ENCODE results near the gene NOP53.
A peak's percentile ranks its signal among the peaks of the same experiment; 100 is the strongest.
"Not testable (repeated sequence)": the region's sequence is repeated elsewhere in the genome, so short reads cannot be mapped to it uniquely, and the experiment has no call there.

Gene NOP53

DNA sequence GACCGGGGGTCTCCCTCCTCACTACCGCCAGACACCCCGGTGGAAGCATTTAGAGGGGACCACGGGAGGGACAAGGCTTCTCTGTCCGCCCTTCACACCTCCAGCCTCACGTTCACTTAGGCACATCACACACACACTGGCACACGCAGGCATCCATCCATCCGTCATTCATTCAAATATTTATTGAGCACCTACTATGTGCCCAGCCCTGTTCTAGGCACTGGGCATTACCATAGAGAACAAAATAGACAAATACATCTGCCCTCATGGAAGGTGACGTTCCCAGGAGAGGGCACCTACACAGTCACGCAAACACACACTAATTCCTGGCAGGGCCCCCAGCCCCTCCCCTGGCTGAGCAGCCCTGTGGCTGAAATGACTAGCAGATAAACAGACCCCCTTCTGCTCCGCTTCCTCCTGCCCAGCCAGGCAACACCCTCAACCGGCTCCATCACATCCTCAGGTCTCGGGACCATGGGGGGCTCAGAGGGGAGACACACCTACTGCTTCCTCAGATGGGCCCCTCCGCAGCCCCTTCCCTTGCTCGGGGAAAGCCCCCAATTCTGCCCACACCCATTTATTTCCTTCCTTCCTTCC lies 3.7 kb upstream of the NOP53 start:
- Histone ChIP-seq H3K27ac (ENCODE audit: low read length) (no peak overlapping the region), H3K9me3 (ENCODE audit: control insufficient read depth in 1 of 2, low read length in 2 of 2) (no peaks in the 10 kb centered on the region), H3K4me1 (ENCODE audit: control insufficient read depth in 1 of 2, insufficient read depth in 2 of 2, low read length in 2 of 2) (peaks cover 0 to 17% of the 10 kb centered on the region in 2 donors), H3K36me3 (ENCODE audit: control insufficient read depth in 1 of 2, insufficient read depth in 2 of 2, low read length in 2 of 2) (peaks cover 0 to 39% of the 10 kb centered on the region in 2 donors), H3K4me3 (ENCODE audit: low read depth in 1 of 2, low read length in 2 of 2) (no peak overlapping the region), H3K27me3 (ENCODE audit: low read depth, low read length) (no peaks in the 10 kb centered on the region)

DNA sequence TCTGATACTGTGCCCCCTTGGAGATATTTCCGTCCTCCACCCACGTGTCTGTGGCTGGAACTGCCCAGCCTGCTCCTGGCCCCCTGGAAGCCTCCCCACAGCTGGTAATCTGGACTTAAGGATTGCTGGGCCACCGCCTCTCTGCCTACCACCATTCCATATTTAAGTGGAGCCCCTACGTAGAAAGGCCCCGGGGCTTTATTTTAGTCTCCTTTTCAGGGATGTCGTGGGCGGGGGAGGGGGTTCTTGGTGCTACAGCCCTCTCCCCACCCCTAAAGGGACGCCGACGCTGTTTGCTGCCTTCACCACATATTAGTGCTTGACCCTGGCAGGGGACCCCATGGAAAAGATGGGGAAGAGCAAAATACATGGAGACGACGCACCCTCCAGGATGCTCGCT lies 2.7 kb upstream of the NOP53 start:
- no peaks in the 10 kb centered on the region for H3K27me3 ChIP-seq (ENCODE audit: low read depth, low read length)
- H3K36me3 ChIP-seq (ENCODE audit: control insufficient read depth in 1 of 2, insufficient read depth in 2 of 2, low read length in 2 of 2), result peaks cover 0 to 40% of the 10 kb centered on the region in 2 donors
- peak overlapping the region; percentile 9 to 59 for H3K4me3 ChIP-seq (ENCODE audit: low read depth in 1 of 2, low read length in 2 of 2)
- peak overlapping the region; percentile 90 for H3K27ac ChIP-seq (ENCODE audit: low read length)
- no peaks in the 10 kb centered on the region for H3K9me3 ChIP-seq (ENCODE audit: control insufficient read depth in 1 of 2, low read length in 2 of 2)
- H3K4me1 ChIP-seq (ENCODE audit: control insufficient read depth in 1 of 2, insufficient read depth in 2 of 2, low read length in 2 of 2), result peaks cover 0 to 24% of the 10 kb centered on the region in 2 donors

- Histone ChIP-seq H3K4me1 (ENCODE audit: control insufficient read depth in 1 of 2, insufficient read depth in 2 of 2, low read length in 2 of 2) (peaks cover 0 to 24% of the 10 kb centered on the region in 2 donors), H3K4me3 (ENCODE audit: low read depth in 1 of 2, low read length in 2 of 2) (peak overlapping the region; percentile 45 to 69), H3K36me3 (ENCODE audit: control insufficient read depth in 1 of 2, insufficient read depth in 2 of 2, low read length in 2 of 2) (peaks cover 22 to 35% of the 10 kb centered on the region in 2 donors)
- not testable (repeated sequence) for H3K27ac ChIP-seq (ENCODE audit: low read length); H3K27me3 ChIP-seq (ENCODE audit: low read depth, low read length); H3K9me3 ChIP-seq (ENCODE audit: control insufficient read depth in 1 of 2, low read length in 2 of 2)
Observed at GRCh38 chr19:47746129-47746528, 783 bp downstream of the NOP53 start.

DNA sequence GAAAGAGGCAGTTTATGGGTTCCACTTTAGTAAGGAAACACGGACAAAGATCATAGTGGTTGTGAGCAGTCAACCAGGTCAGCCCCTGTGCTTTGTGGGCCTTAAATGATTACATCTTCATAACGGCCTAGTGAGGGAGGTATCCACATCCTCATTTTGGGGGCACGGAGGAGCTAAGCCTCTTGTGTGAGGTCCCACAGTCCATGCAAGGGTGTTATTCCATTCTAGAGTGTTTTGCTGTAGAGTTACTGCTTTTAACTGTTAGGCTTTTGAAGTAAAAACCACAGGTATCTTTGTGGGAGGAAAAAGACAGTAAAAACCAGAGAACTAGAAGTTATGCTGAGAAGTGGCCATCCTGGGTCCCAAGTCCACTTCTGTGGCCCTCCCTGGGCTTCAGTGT lies 4.0 kb downstream of the NOP53 start:
- Histone ChIP-seq H3K4me3 (ENCODE audit: low read depth in 1 of 2, low read length in 2 of 2) (no peak overlapping the region), H3K9me3 (ENCODE audit: control insufficient read depth in 1 of 2, low read length in 2 of 2) (no peaks in the 10 kb centered on the region), H3K27ac (ENCODE audit: low read length) (no peak overlapping the region), H3K27me3 (ENCODE audit: low read depth, low read length) (no peaks in the 10 kb centered on the region), H3K4me1 (ENCODE audit: control insufficient read depth in 1 of 2, insufficient read depth in 2 of 2, low read length in 2 of 2) (peaks cover 0 to 17% of the 10 kb centered on the region in 2 donors), H3K36me3 (ENCODE audit: control insufficient read depth in 1 of 2, insufficient read depth in 2 of 2, low read length in 2 of 2) (peaks cover 39 to 58% of the 10 kb centered on the region in 2 donors)

GRCh38 chr19:47750752-47751151 lies 5.4 kb downstream of the NOP53 start:
- no peak overlapping the region for H3K27ac ChIP-seq (ENCODE audit: low read length)
- H3K4me1 ChIP-seq (ENCODE audit: control insufficient read depth in 1 of 2, insufficient read depth in 2 of 2, low read length in 2 of 2), result peaks cover 0 to 15% of the 10 kb centered on the region in 2 donors
- peaks cover 41 to 73% of the 10 kb centered on the region in 2 donors for H3K36me3 ChIP-seq (ENCODE audit: control insufficient read depth in 1 of 2, insufficient read depth in 2 of 2, low read length in 2 of 2)
- no peaks in the 10 kb centered on the region for H3K9me3 ChIP-seq (ENCODE audit: control insufficient read depth in 1 of 2, low read length in 2 of 2)
- no peak overlapping the region for H3K4me3 ChIP-seq (ENCODE audit: low read depth in 1 of 2, low read length in 2 of 2)
- no peaks in the 10 kb centered on the region for H3K27me3 ChIP-seq (ENCODE audit: low read depth, low read length)

GRCh38 chr19:47752440-47753211 lies 7.3 kb downstream of the NOP53 start:
- Histone ChIP-seq H3K27ac (ENCODE audit: low read length) (no peak overlapping the region), H3K4me3 (ENCODE audit: low read depth in 1 of 2, low read length in 2 of 2) (no peak overlapping the region), H3K4me1 (ENCODE audit: control insufficient read depth in 1 of 2, insufficient read depth in 2 of 2, low read length in 2 of 2) (no peaks in the 10 kb centered on the region), H3K9me3 (ENCODE audit: control insufficient read depth in 1 of 2, low read length in 2 of 2) (no peaks in the 10 kb centered on the region), H3K27me3 (ENCODE audit: low read depth, low read length) (no peaks in the 10 kb centered on the region), H3K36me3 (ENCODE audit: control insufficient read depth in 1 of 2, insufficient read depth in 2 of 2, low read length in 2 of 2) (peaks cover 57 to 86% of the 10 kb centered on the region in 2 donors)

GRCh38 chr19:47754206-47755064 lies 9.1 kb downstream of the NOP53 start:
- Histone ChIP-seq H3K9me3 (ENCODE audit: control insufficient read depth in 1 of 2, low read length in 2 of 2) (no peaks in the 10 kb centered on the region), H3K36me3 (ENCODE audit: control insufficient read depth in 1 of 2, insufficient read depth in 2 of 2, low read length in 2 of 2) (peaks cover 57 to 98% of the 10 kb centered on the region in 2 donors), H3K27me3 (ENCODE audit: low read depth, low read length) (no peaks in the 10 kb centered on the region), H3K27ac (ENCODE audit: low read length) (no peak overlapping the region), H3K4me1 (ENCODE audit: control insufficient read depth in 1 of 2, insufficient read depth in 2 of 2, low read length in 2 of 2) (no peaks in the 10 kb centered on the region), H3K4me3 (ENCODE audit: low read depth in 1 of 2, low read length in 2 of 2) (no peak overlapping the region)

DNA sequence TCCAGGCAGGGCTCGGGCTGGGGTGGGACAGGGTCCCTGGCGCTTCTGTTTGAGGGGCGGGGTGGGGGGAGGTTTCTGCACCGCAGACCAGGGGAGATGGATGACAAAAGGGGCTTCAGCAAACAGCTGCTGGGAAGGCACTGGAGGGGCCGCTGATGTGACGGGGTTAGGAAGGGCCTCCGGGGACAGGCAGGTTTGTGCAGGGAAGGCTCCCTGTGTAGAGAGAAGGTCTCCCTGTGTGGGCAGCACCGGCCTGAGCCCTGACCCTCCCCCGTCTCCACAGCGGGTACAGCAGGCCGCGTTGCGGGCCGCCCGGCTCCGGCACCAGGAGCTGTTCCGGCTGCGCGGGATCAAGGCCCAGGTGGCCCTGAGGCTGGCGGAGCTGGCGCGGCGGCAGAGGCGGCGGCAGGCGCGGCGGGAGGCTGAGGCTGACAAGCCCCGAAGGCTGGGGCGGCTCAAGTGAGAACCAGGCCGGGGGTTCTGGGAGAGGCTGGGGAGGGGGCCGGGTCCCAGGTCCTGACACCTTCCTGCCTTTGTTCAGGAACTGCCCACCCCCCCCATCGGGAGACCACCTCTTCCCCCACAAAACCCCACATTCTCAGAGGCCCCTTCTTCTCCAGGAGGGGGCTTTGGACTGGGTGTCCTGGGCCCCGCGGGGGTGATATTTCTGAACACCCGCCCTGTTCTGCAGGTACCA lies 9.9 kb downstream of the NOP53 start:
- Histone ChIP-seq H3K27ac (ENCODE audit: low read length) (no peak overlapping the region), H3K9me3 (ENCODE audit: control insufficient read depth in 1 of 2, low read length in 2 of 2) (no peaks in the 10 kb centered on the region), H3K4me1 (ENCODE audit: control insufficient read depth in 1 of 2, insufficient read depth in 2 of 2, low read length in 2 of 2) (no peaks in the 10 kb centered on the region), H3K27me3 (ENCODE audit: low read depth, low read length) (no peaks in the 10 kb centered on the region), H3K4me3 (ENCODE audit: low read depth in 1 of 2, low read length in 2 of 2) (no peak overlapping the region), H3K36me3 (ENCODE audit: control insufficient read depth in 1 of 2, insufficient read depth in 2 of 2, low read length in 2 of 2) (peaks cover 52 to 90% of the 10 kb centered on the region in 2 donors)

GRCh38 chr19:47755762-47756626 lies 10.6 kb downstream of the NOP53 start:
- Histone ChIP-seq H3K27me3 (ENCODE audit: low read depth, low read length) (no peaks in the 10 kb centered on the region), H3K27ac (ENCODE audit: low read length) (no peak overlapping the region), H3K4me1 (ENCODE audit: control insufficient read depth in 1 of 2, insufficient read depth in 2 of 2, low read length in 2 of 2) (no peaks in the 10 kb centered on the region), H3K36me3 (ENCODE audit: control insufficient read depth in 1 of 2, insufficient read depth in 2 of 2, low read length in 2 of 2) (peaks cover 45 to 83% of the 10 kb centered on the region in 2 donors), H3K4me3 (ENCODE audit: low read depth in 1 of 2, low read length in 2 of 2) (no peak overlapping the region), H3K9me3 (ENCODE audit: control insufficient read depth in 1 of 2, low read length in 2 of 2) (no peaks in the 10 kb centered on the region)

DNA sequence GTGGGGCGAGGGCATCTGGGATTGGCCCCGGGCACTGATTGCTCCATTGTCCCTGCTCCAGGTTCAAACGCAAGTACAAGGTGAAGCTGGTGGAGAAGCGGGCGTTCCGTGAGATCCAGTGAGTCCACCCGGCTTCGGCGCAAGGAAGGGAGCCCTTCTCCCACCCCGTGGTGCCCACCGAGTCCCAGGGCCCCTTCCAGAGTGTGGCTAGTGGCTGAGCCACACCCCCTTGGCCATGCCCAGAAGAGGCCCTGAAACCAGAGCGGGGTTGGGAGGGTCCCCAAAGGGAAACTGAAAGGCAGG lies 11.2 kb downstream of the NOP53 start:
- Histone ChIP-seq H3K4me1 (ENCODE audit: control insufficient read depth in 1 of 2, insufficient read depth in 2 of 2, low read length in 2 of 2) (no peaks in the 10 kb centered on the region), H3K27ac (ENCODE audit: low read length) (no peak overlapping the region), H3K9me3 (ENCODE audit: control insufficient read depth in 1 of 2, low read length in 2 of 2) (no peaks in the 10 kb centered on the region), H3K4me3 (ENCODE audit: low read depth in 1 of 2, low read length in 2 of 2) (no peak overlapping the region), H3K27me3 (ENCODE audit: low read depth, low read length) (no peaks in the 10 kb centered on the region), H3K36me3 (ENCODE audit: control insufficient read depth in 1 of 2, insufficient read depth in 2 of 2, low read length in 2 of 2) (peaks cover 39 to 77% of the 10 kb centered on the region in 2 donors)
